ENCODE measurements around the gene C17orf75. TPM values are rescaled to one million over a fixed set of nuclear protein-coding genes. Genes with fewer than 3 reads are reported as not detected.

Gene C17orf75
- total and polyA plus RNA-seq, 12 donors, result 10.7 to 25.6 (median 21.0) TPM

GRCh38 chr17:32298298-32298697, 43.7 kb downstream of the C17orf75 start:
- 80 to 81% methylated on average over 6 of the region's 6 CpGs for WGBS, 2 donors
- Histone ChIP-seq H3K4me1 (no peaks in the 10 kb centered on the region), H3K9me3 (no peaks in the 10 kb centered on the region), H3K4me3 (no peak overlapping the region), H3K27me3 (no peaks in the 10 kb centered on the region), H3K27ac (no peak overlapping the region), H3K36me3 (no peaks in the 10 kb centered on the region)
- intact Hi-C loops (cut with DNase I), result no loop called here
- DNase-seq (no peak), ATAC-seq (no peak)
- no peak for TF ChIP-seq CTCF (IDR thresholded peaks at IDR 0.05)

- DNase-seq, result no peak
- H3K4me1 ChIP-seq, result no peaks in the 10 kb centered on the region
- no peaks in the 10 kb centered on the region for H3K36me3 ChIP-seq
- intact Hi-C loops (cut with DNase I), result no loop called here
- H3K4me3 ChIP-seq, result no peak overlapping the region
- H3K27ac ChIP-seq, result no peak overlapping the region
- TF ChIP-seq CTCF (IDR thresholded peaks at IDR 0.05), result no peak
- 96 to 98% methylated on average over 6 of the region's 6 CpGs for WGBS, 2 donors
- H3K27me3 ChIP-seq, result no peaks in the 10 kb centered on the region
- no peaks in the 10 kb centered on the region for H3K9me3 ChIP-seq
- no peak for ATAC-seq
These were observed 44.1 kb downstream of the C17orf75 start for GRCh38 chr17:32297860-32298259.

GRCh38 chr17:32297424-32297823, 44.5 kb downstream of the C17orf75 start:
- TF ChIP-seq CTCF (IDR thresholded peaks at IDR 0.05), result no peak
- H3K4me3 ChIP-seq, result no peak overlapping the region
- H3K27me3 ChIP-seq, result no peaks in the 10 kb centered on the region
- 93 to 98% methylated on average over 2 of the region's 2 CpGs for WGBS, 2 donors
- intact Hi-C loops (cut with DNase I), result no loop called here
- H3K27ac ChIP-seq, result no peak overlapping the region
- DNase-seq (no peak), ATAC-seq (no peak)
- H3K36me3 ChIP-seq, result no peaks in the 10 kb centered on the region
- no peaks in the 10 kb centered on the region for H3K9me3 ChIP-seq
- no peaks in the 10 kb centered on the region for H3K4me1 ChIP-seq

- DNase-seq (no peak), ATAC-seq (no peak)
- intact Hi-C loops (cut with DNase I), result no loop called here
- 72 to 76% methylated on average over 4 of the region's 4 CpGs for WGBS, 2 donors
- no peak for TF ChIP-seq CTCF (IDR thresholded peaks at IDR 0.05)
- no peak overlapping the region for H3K27ac ChIP-seq
- H3K4me1 ChIP-seq, result peaks cover 0 to 10% (median 0%) of the 10 kb centered on the region in 9 donors
- no peaks in the 10 kb centered on the region for H3K9me3 ChIP-seq
- H3K27me3 ChIP-seq, result no peaks in the 10 kb centered on the region
- no peaks in the 10 kb centered on the region for H3K36me3 ChIP-seq
- no peak overlapping the region for H3K4me3 ChIP-seq
These were observed 49.9 kb downstream of the C17orf75 start for GRCh38 chr17:32292094-32292493.

Measured in heart right ventricle (tissue), 16 donors.